DND-41 (cell line): Measurements from ENCODE around the gene ALX3.

ENCODE experiments used
- ATAC-seq: fragments of 200-7000 bp; cut with Tn5 transposase; 3 replicates; pipeline ENCODE4 v1.9.1; 2021; ENCODE audit warnings: low read depth; ENCODE audit not compliant: insufficient read depth
- DNase-seq: peaks from one replicate; pipeline ENCODE4 v3.0.0-alpha.2; 2020
- H2AFZ ChIP-seq: 2 replicates; pipeline ENCODE4 v1.6.0; 2012; ENCODE audit warnings: low read depth, low read length
- H3K27ac ChIP-seq: 2 replicates; pipeline ENCODE4 v1.5.1; 2012; ENCODE audit warnings: low read length, inconsistent platforms
- H3K27me3 ChIP-seq: fragments of 200-600 bp; sonication (generic); 2 replicates; pipeline ENCODE4 v1.6.0; 2012; ENCODE audit warnings: low read length, mild to moderate bottlenecking, inconsistent platforms; ENCODE audit not compliant: insufficient read depth, poor library complexity
- H3K36me3 ChIP-seq: 2 replicates; pipeline ENCODE4 v1.5.1; 2012; ENCODE audit warnings: low read length, inconsistent platforms; ENCODE audit not compliant: insufficient read depth
- H3K4me1 ChIP-seq: 2 replicates; pipeline ENCODE4 v1.5.1; 2012; ENCODE audit warnings: mild to moderate bottlenecking, low read length; ENCODE audit not compliant: insufficient read depth
- H3K4me2 ChIP-seq: 2 replicates; pipeline ENCODE4 v1.6.0; 2012; ENCODE audit warnings: mild to moderate bottlenecking, moderate library complexity, low read length, inconsistent platforms; ENCODE audit not compliant: insufficient read depth
- H3K4me3 ChIP-seq, 2 experiments: fragments of 200-600 bp in 1 of 2; shearing (Covaris generic) in 1 of 2; 2 replicates each; pipeline ENCODE4 v1.5.1; 2012 to 2016; ENCODE audit warnings: inconsistent platforms in 2 of 2, low read length in 2 of 2, mild to moderate bottlenecking in 2 of 2, low read depth in 1 of 2, moderate library complexity in 1 of 2
- H3K79me2 ChIP-seq: 2 replicates; pipeline ENCODE4 v1.6.0; 2012; ENCODE audit warnings: low read length, inconsistent platforms; ENCODE audit not compliant: insufficient read depth
- H3K9ac ChIP-seq: 2 replicates; pipeline ENCODE4 v1.6.0; 2012; ENCODE audit warnings: low read depth, mild to moderate bottlenecking, inconsistent platforms, low read length, moderate library complexity
- H3K9me3 ChIP-seq: 2 replicates; pipeline ENCODE4 v1.5.1; 2012; ENCODE audit warnings: low read length, moderate library complexity, mild to moderate bottlenecking, inconsistent platforms; ENCODE audit not compliant: insufficient read depth, severe bottlenecking
- H4K20me1 ChIP-seq: 2 replicates; pipeline ENCODE4 v1.6.0; 2012; ENCODE audit warnings: low read length; ENCODE audit not compliant: insufficient read depth
- CTCF ChIP-seq: IDR thresholded peaks from 2 replicates; pipeline ENCODE4 v1.5.1; 2012; ENCODE audit warnings: borderline replicate concordance, low read length, moderate library complexity, mild to moderate bottlenecking; ENCODE audit not compliant: poor library complexity, severe bottlenecking; ENCODE audit errors: extremely low read depth
- EZH2 ChIP-seq: IDR thresholded peaks from 3 replicates; pipeline ENCODE4 v1.6.1; 2012; ENCODE audit warnings: borderline replicate concordance, low read depth, mild to moderate bottlenecking, moderate library complexity, low read length, inconsistent platforms; ENCODE audit not compliant: severe bottlenecking

The ALX3 gene

GRCh38 chr1:110067479-110067892 is 3.0 kb downstream of the ALX3 start:
- Histone ChIP-seq H3K27me3 (no peaks in the 10 kb centered on the region), H2AFZ (no peak overlapping the region), H3K4me2 (no peak overlapping the region), H3K27ac (no peak overlapping the region), H3K9me3 (no peaks in the 10 kb centered on the region), H4K20me1 (no peaks in the 10 kb centered on the region; the same call in 1 of the 2 replicates), H3K4me1 (no peaks in the 10 kb centered on the region), H3K4me3 (no peak overlapping the region), H3K9ac (no peak overlapping the region), H3K79me2 (no peaks in the 10 kb centered on the region), H3K36me3 (no peaks in the 10 kb centered on the region)
- DNase-seq (no peak), ATAC-seq (no peak; the same call in 2 of the 3 replicates)
- TF ChIP-seq CTCF (no peak), EZH2 (no peak)

GRCh38 chr1:110065841-110066240 is 4.6 kb downstream of the ALX3 start:
- no peak for TF ChIP-seq CTCF
- no peak for TF ChIP-seq EZH2
- Histone ChIP-seq H3K27ac (no peak overlapping the region), H3K36me3 (no peaks in the 10 kb centered on the region), H4K20me1 (no peaks in the 10 kb centered on the region; the same call in 1 of the 2 replicates), H3K27me3 (no peaks in the 10 kb centered on the region), H3K4me3 (no peak overlapping the region), H3K4me2 (no peak overlapping the region), H3K9ac (no peak overlapping the region), H3K4me1 (no peaks in the 10 kb centered on the region), H3K9me3 (no peaks in the 10 kb centered on the region), H3K79me2 (no peaks in the 10 kb centered on the region), H2AFZ (no peak overlapping the region)
- ATAC-seq (no peak), DNase-seq (no peak)

GRCh38 chr1:110064576-110065337 is 5.7 kb downstream of the ALX3 start:
- Histone ChIP-seq H3K27me3 (no peaks in the 10 kb centered on the region), H3K27ac (no peak overlapping the region), H3K4me2 (no peak overlapping the region), H3K79me2 (no peaks in the 10 kb centered on the region), H3K9me3 (no peaks in the 10 kb centered on the region), H3K9ac (no peak overlapping the region), H2AFZ (no peak overlapping the region), H3K36me3 (peaks cover 5% of the 10 kb centered on the region), H3K4me1 (no peaks in the 10 kb centered on the region), H4K20me1 (no peaks in the 10 kb centered on the region; the same call in 1 of the 2 replicates), H3K4me3 (no peak overlapping the region)
- DNase-seq, result no peak
- TF ChIP-seq CTCF, result no peak
- TF ChIP-seq EZH2, result no peak
- ATAC-seq, result no peak
